GM12878 (cell line): Measurements from ENCODE around the gene PRR5L. TPM values are rescaled to one million over a fixed set of nuclear protein-coding genes. Genes with fewer than 3 reads are reported as not detected.
A peak's percentile ranks its signal among the peaks of the same experiment; 100 is the strongest.

Experiments
- ATF3 ChIP-seq: IDR thresholded peaks from 2 replicates; pipeline ENCODE4 v1.6.1; 2011; ENCODE audit warnings: low read depth, mild to moderate bottlenecking, low read length, moderate library complexity, borderline replicate concordance; ENCODE audit errors: extremely low read depth
- EP300 ChIP-seq, 2 experiments: fragments of 150-350 bp in 1 of 2; IDR thresholded peaks; 2 replicates each; pipeline ENCODE4 v1.6.1; 2011 to 2012; ENCODE audit warnings: low read depth in 2 of 2, low read length in 2 of 2, borderline replicate concordance in 1 of 2, improper control_type of control experiment in 1 of 2, inconsistent platforms in 1 of 2; ENCODE audit not compliant: control insufficient read depth in 1 of 2
- ETV6 ChIP-seq, 2 experiments: fragments of 450-650 bp in 1 of 2; IDR thresholded peaks in 1 of 2; conservative IDR thresholded peaks in 1 of 2; 2 replicates each; pipeline ENCODE4 v1.6.1; 2014; ENCODE audit warnings: antibody characterized with exemption in 1 of 2, borderline replicate concordance in 1 of 2, low read depth in 1 of 2, mild to moderate bottlenecking in 1 of 2, moderate library complexity in 1 of 2
- FOXK2 ChIP-seq: fragments of 450-650 bp; IDR thresholded peaks from 2 replicates; pipeline ENCODE4 v1.6.1; 2017; ENCODE audit warnings: mild to moderate bottlenecking, moderate library complexity
- JUND ChIP-seq: IDR thresholded peaks from 2 replicates; pipeline ENCODE4 v1.6.1; 2012; ENCODE audit warnings: low read depth, mild to moderate bottlenecking, low read length, improper control_type of control experiment, moderate library complexity
- LARP7 ChIP-seq: fragments of 450-650 bp; IDR thresholded peaks from 2 replicates; pipeline ENCODE4 v1.6.1; 2017; ENCODE audit warnings: mild to moderate bottlenecking
- MEF2B ChIP-seq: fragments of 450-650 bp; IDR thresholded peaks from 2 replicates; pipeline ENCODE4 v1.6.1; 2018; ENCODE audit warnings: mild to moderate bottlenecking, moderate library complexity; ENCODE audit not compliant: partially characterized antibody, poor library complexity, severe bottlenecking
- SP1 ChIP-seq: IDR thresholded peaks from one replicate; pipeline ENCODE4 v1.6.1; 2011; ENCODE audit warnings: low read depth, low read length
- SREBF2 ChIP-seq: IDR thresholded peaks from 2 replicates; pipeline ENCODE4 v1.6.1; 2012; ENCODE audit warnings: mild to moderate bottlenecking, low read length
- STAT3 ChIP-seq: IDR thresholded peaks from 2 replicates; pipeline ENCODE4 v1.6.1; 2011; ENCODE audit warnings: low read depth, low read length, improper control_type of control experiment
- ZSCAN29 ChIP-seq: fragments of 450-650 bp; IDR thresholded peaks from 2 replicates; pipeline ENCODE4 v1.6.1; 2017; ENCODE audit warnings: mild to moderate bottlenecking, moderate library complexity
- polyA plus RNA-seq, 11 experiments: library from polyadenylated mRNA; depleted of rRNA in 4 of 11; unstranded in 6 of 11; stranded (reverse) in 5 of 11; fragments of >200 nt; fragmentation: Nextera tagmentation in 4 of 11; fragmentation: Illumina TruSeq in 1 of 11; extraction: Ambion mirVana in 4 of 11; extraction: Trizol in 1 of 11; gene quantifications; 1 replicate in 1 of 11; 2 replicates in 10 of 11; pipeline versions ENCODE4 v1.2.1 to v1.2.3, GENCODE V29; 2011 to 2016; ENCODE audit warnings: inconsistent platforms in 2 of 11, missing spikeins in 2 of 11, low read depth in 1 of 11
- total RNA-seq, 4 experiments: library from RNA; depleted of rRNA in 3 of 4; stranded (reverse); fragments of >200 nt in 3 of 4; fragmentation: Illumina TruSeq in 1 of 4; extraction: Trizol in 1 of 4; gene quantifications; 2 replicates each; pipeline versions ENCODE4 v1.2.1 to v1.2.3, GENCODE V29; 2013 to 2021
- TF ChIP-seq, protein P1 (sequence below): IDR thresholded peaks from 2 replicates; pipeline ENCODE4 v1.6.1; 2011; ENCODE audit warnings: borderline replicate concordance, low read depth, mild to moderate bottlenecking, moderate library complexity, low read length; ENCODE audit not compliant: insufficient read depth, poor library complexity, severe bottlenecking
- TF ChIP-seq, protein P2 (sequence below), 3 experiments: IDR thresholded peaks in 2 of 3; conservative IDR thresholded peaks in 1 of 3; 2 replicates each; pipeline ENCODE4 v1.5.1; 2011; ENCODE audit warnings: low read depth in 3 of 3, low read length in 3 of 3, mild to moderate bottlenecking in 3 of 3, control low read depth in 2 of 3, moderate library complexity in 2 of 3, inconsistent platforms in 1 of 3, mixed read lengths in 1 of 3; ENCODE audit not compliant: control insufficient read depth in 2 of 3, insufficient read depth in 1 of 3; ENCODE audit errors: extremely low read depth in 1 of 3
- TF ChIP-seq, protein P3 (sequence below): fragments of 450-650 bp; IDR thresholded peaks from 2 replicates; pipeline ENCODE4 v1.6.1; 2017; ENCODE audit warnings: mild to moderate bottlenecking

The PRR5L gene
- total and polyA plus RNA-seq, 10 of the 15 experiments (the other 5 are each of a cell fraction or from before 2014, with no cell fraction given): 0.11 to 4.2 (median 0.67) TPM; not detected in 1

- TF ChIP-seq MEF2B: peak; percentile 47
- peak in 1 of 2 experiments; percentile 69; a peak in 2 of 4 replicates for TF ChIP-seq ETV6 (conservative IDR thresholded peaks at IDR 0.05 in 1 of 2, IDR thresholded peaks at IDR 0.05 in 1 of 2; ENCODE audit: borderline replicate concordance in 1 of 2, low read depth in 1 of 2)
- no peak for TF ChIP-seq EP300 (IDR thresholded peaks at IDR 0.05; ENCODE audit: borderline replicate concordance in 1 of 2, control insufficient read depth in 1 of 2, low read depth in 2 of 2, low read length in 2 of 2)
- TF ChIP-seq, protein P1, sequence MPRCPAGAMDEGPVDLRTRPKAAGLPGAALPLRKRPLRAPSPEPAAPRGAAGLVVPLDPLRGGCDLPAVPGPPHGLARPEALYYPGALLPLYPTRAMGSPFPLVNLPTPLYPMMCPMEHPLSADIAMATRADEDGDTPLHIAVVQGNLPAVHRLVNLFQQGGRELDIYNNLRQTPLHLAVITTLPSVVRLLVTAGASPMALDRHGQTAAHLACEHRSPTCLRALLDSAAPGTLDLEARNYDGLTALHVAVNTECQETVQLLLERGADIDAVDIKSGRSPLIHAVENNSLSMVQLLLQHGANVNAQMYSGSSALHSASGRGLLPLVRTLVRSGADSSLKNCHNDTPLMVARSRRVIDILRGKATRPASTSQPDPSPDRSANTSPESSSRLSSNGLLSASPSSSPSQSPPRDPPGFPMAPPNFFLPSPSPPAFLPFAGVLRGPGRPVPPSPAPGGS: peak; percentile 66
- no peak for TF ChIP-seq SP1
- no peak for TF ChIP-seq ZSCAN29
- TF ChIP-seq JUND: no peak
- TF ChIP-seq STAT3: no peak
- TF ChIP-seq ATF3: no peak
- no peak for TF ChIP-seq SREBF2
- no peak for TF ChIP-seq LARP7
- TF ChIP-seq, protein P2, sequence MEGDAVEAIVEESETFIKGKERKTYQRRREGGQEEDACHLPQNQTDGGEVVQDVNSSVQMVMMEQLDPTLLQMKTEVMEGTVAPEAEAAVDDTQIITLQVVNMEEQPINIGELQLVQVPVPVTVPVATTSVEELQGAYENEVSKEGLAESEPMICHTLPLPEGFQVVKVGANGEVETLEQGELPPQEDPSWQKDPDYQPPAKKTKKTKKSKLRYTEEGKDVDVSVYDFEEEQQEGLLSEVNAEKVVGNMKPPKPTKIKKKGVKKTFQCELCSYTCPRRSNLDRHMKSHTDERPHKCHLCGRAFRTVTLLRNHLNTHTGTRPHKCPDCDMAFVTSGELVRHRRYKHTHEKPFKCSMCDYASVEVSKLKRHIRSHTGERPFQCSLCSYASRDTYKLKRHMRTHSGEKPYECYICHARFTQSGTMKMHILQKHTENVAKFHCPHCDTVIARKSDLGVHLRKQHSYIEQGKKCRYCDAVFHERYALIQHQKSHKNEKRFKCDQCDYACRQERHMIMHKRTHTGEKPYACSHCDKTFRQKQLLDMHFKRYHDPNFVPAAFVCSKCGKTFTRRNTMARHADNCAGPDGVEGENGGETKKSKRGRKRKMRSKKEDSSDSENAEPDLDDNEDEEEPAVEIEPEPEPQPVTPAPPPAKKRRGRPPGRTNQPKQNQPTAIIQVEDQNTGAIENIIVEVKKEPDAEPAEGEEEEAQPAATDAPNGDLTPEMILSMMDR (IDR thresholded peaks at IDR 0.05 in 2 of 3, conservative IDR thresholded peaks at IDR 0.05 in 1 of 3; ENCODE audit: control insufficient read depth in 2 of 3, extremely low read depth in 1 of 3, insufficient read depth in 1 of 3, low read depth in 3 of 3, low read length in 3 of 3): no peak
- TF ChIP-seq, protein P3, sequence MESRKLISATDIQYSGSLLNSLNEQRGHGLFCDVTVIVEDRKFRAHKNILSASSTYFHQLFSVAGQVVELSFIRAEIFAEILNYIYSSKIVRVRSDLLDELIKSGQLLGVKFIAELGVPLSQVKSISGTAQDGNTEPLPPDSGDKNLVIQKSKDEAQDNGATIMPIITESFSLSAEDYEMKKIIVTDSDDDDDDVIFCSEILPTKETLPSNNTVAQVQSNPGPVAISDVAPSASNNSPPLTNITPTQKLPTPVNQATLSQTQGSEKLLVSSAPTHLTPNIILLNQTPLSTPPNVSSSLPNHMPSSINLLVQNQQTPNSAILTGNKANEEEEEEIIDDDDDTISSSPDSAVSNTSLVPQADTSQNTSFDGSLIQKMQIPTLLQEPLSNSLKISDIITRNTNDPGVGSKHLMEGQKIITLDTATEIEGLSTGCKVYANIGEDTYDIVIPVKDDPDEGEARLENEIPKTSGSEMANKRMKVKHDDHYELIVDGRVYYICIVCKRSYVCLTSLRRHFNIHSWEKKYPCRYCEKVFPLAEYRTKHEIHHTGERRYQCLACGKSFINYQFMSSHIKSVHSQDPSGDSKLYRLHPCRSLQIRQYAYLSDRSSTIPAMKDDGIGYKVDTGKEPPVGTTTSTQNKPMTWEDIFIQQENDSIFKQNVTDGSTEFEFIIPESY: no peak
- TF ChIP-seq FOXK2: no peak
Measured at GRCh38 chr11:36441610-36442208, 145.6 kb downstream of the PRR5L start (continued).
